ENCODE measurements around the gene SOS1. TPM values are rescaled to one million over a fixed set of nuclear protein-coding genes. Genes with fewer than 3 reads are reported as not detected.
"Not testable (repeated sequence)": the region's sequence is repeated elsewhere in the genome, so short reads cannot be mapped to it uniquely, and the experiment has no call there.

Gene SOS1
- total RNA-seq, 2 donors from 2014 or later, result 29.8 to 61.2 TPM

DNA sequence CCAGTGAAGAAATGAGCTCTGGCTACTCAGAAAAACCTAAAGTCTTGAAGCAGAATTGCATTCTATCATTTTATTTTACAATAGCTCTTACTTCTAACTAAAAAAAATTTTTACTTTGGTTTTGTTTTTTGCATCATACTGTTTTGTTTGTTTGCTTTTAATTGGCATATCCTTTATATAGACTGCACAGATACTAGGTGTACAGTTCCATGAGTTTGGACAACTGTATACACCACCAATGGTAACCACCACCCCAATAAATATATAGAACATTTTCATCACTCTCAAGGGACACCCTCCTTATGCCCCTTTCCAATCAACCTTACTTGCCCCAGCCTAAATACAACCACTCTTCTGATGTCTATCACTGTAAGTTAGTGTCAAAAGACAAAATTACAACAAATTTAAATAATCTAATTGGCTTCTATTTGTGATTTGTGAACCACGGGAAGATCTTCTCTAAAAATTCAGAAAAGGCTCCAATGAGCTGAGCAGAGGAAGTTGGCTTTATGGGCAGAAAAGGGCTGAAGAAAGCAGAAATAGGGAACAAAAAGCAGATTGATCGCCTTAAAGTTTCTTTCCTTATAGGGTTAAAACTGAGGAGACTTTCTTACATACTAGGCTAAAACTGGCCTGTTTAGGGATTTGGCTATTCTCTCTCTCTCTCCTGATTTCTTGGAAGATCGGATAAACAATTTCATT is 22.2 kb upstream of the SOS1 start:
- Histone ChIP-seq H3K27me3 (replicated peaks; ENCODE audit: insufficient read depth) (no peaks in the 10 kb centered on the region), H3K4me1 (ENCODE audit: control insufficient read depth in 1 of 2, low read depth in 2 of 2) (peaks cover 0 to 9% of the 10 kb centered on the region in 2 donors), H3K27ac (no peak overlapping the region), H3K36me3 (no peaks in the 10 kb centered on the region), H3K9me3 (no peaks in the 10 kb centered on the region), H3K4me3 (no peak overlapping the region)
- TF ChIP-seq, protein P1, sequence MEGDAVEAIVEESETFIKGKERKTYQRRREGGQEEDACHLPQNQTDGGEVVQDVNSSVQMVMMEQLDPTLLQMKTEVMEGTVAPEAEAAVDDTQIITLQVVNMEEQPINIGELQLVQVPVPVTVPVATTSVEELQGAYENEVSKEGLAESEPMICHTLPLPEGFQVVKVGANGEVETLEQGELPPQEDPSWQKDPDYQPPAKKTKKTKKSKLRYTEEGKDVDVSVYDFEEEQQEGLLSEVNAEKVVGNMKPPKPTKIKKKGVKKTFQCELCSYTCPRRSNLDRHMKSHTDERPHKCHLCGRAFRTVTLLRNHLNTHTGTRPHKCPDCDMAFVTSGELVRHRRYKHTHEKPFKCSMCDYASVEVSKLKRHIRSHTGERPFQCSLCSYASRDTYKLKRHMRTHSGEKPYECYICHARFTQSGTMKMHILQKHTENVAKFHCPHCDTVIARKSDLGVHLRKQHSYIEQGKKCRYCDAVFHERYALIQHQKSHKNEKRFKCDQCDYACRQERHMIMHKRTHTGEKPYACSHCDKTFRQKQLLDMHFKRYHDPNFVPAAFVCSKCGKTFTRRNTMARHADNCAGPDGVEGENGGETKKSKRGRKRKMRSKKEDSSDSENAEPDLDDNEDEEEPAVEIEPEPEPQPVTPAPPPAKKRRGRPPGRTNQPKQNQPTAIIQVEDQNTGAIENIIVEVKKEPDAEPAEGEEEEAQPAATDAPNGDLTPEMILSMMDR (IDR thresholded peaks at IDR 0.05), result no peak
- no peak for ATAC-seq (ENCODE audit: insufficient number of reproducible peaks, low FRiP score, low read depth)
- no peak for DNase-seq (ENCODE audit: low spot score)

GRCh38 chr2:39141334-39142271 is 20.8 kb upstream of the SOS1 start:
- H3K4me1 ChIP-seq (ENCODE audit: control insufficient read depth in 1 of 2, low read depth in 2 of 2), result peaks cover 0 to 9% of the 10 kb centered on the region in 2 donors
- no peak for DNase-seq (ENCODE audit: low spot score)
- no peak overlapping the region for H3K4me3 ChIP-seq
- H3K9me3 ChIP-seq, result no peaks in the 10 kb centered on the region
- H3K36me3 ChIP-seq, result no peaks in the 10 kb centered on the region
- H3K27me3 ChIP-seq (replicated peaks; ENCODE audit: insufficient read depth), result no peaks in the 10 kb centered on the region
- no peak overlapping the region for H3K27ac ChIP-seq
- TF ChIP-seq, protein P1 (IDR thresholded peaks at IDR 0.05), result no peak
- ATAC-seq (ENCODE audit: insufficient number of reproducible peaks, low FRiP score, low read depth), result no peak

DNA sequence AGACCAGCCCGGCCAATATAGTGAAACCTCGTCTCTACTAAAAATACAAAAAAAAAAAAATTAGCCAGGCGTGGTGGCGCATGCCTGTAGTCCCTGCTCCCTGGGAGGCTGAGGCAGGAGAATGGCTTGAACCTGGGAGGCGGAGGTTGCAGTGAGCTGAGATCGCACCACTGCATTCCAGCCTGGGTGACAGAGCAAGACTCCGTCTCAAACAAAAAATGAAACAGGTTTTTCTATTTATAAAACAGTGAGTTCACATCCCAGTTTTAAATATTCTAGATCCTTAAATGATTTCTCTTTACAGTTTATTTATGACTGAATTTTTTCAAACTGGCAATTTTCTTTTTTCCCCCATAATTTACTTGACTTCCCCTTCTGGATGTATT is 20.1 kb upstream of the SOS1 start:
- H3K4me1 ChIP-seq (ENCODE audit: control insufficient read depth in 1 of 2, low read depth in 2 of 2); ATAC-seq (ENCODE audit: insufficient number of reproducible peaks, low FRiP score, low read depth); H3K36me3 ChIP-seq; H3K27me3 ChIP-seq (replicated peaks; ENCODE audit: insufficient read depth); H3K27ac ChIP-seq; DNase-seq (ENCODE audit: low spot score); H3K4me3 ChIP-seq; H3K9me3 ChIP-seq: not testable (repeated sequence)

- TF ChIP-seq, protein P1 (IDR thresholded peaks at IDR 0.05), result no peak
- Histone ChIP-seq H3K4me1 (ENCODE audit: control insufficient read depth in 1 of 2, low read depth in 2 of 2) (peaks cover 0 to 9% of the 10 kb centered on the region in 2 donors), H3K27ac (no peak overlapping the region), H3K9me3 (no peaks in the 10 kb centered on the region), H3K27me3 (replicated peaks; ENCODE audit: insufficient read depth) (no peaks in the 10 kb centered on the region), H3K4me3 (no peak overlapping the region), H3K36me3 (no peaks in the 10 kb centered on the region)
- ATAC-seq (ENCODE audit: insufficient number of reproducible peaks, low FRiP score, low read depth) (no peak), DNase-seq (ENCODE audit: low spot score) (no peak)
Observed at GRCh38 chr2:39140322-39140847, 19.5 kb upstream of the SOS1 start.

DNA sequence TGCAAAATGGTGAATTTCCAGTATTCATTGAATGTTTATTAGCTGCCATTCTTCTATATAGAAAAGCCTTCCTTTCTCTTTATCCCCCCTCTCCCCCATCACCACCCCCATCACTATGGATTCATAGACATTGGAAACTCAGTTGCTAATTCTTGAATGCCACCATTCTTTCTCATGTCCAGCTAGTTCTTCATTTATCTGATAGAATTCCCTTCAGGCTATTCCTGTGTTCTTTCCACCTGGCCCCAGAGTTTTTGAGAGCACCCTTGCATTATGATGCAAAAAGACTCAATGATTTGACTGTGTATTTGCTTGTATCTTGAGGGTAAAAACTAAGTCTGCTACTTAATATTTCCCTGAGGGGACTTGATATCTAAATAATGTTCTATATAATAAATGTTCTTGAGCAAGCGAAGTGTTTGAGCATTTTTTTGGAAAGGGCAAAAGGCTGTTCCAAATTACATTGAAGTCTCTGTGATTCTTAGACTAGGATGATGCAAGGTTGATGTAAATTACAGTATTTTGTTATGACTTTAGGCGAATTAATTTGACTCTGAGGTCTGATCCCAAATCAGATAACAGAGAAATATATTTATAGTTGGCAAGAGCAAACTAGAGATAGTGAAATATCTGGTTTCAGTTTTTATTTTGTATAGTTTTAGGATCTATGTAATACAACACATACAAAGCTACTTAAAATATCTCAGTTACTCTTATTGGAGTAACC is 18.8 kb upstream of the SOS1 start:
- no peak for ATAC-seq (ENCODE audit: insufficient number of reproducible peaks, low FRiP score, low read depth)
- Histone ChIP-seq H3K27ac (no peak overlapping the region), H3K4me3 (no peak overlapping the region)

More for the DNA sequence above, 18.8 kb upstream of the SOS1 start:
- no peaks in the 10 kb centered on the region for H3K36me3 ChIP-seq
- no peak for DNase-seq (ENCODE audit: low spot score)
- H3K4me1 ChIP-seq (ENCODE audit: control insufficient read depth in 1 of 2, low read depth in 2 of 2), result peaks cover 0 to 9% of the 10 kb centered on the region in 2 donors
- H3K27me3 ChIP-seq (replicated peaks; ENCODE audit: insufficient read depth), result no peaks in the 10 kb centered on the region
- TF ChIP-seq, protein P1 (IDR thresholded peaks at IDR 0.05), result no peak
- H3K9me3 ChIP-seq, result no peaks in the 10 kb centered on the region

Measured in thoracic aorta (tissue), 2 donors.